Retinal pigment epithelial cell (primary cell): ENCODE results near the gene MAP4K4.

Experiments used
- DNase-seq: peaks from one replicate; pipeline ENCODE4 v3.0.0-alpha.2; 2010; ENCODE audit warnings: low read depth
- H3K4me3 ChIP-seq: 2 replicates; pipeline ENCODE4 v1.5.1; 2011; ENCODE audit warnings: mild to moderate bottlenecking, low read length, control low read depth, moderate library complexity
- CTCF ChIP-seq: conservative IDR thresholded peaks from 2 replicates; pipeline ENCODE4 v1.5.1; 2011; ENCODE audit warnings: low read depth, low read length, control low read depth, inconsistent platforms

Gene MAP4K4

DNA sequence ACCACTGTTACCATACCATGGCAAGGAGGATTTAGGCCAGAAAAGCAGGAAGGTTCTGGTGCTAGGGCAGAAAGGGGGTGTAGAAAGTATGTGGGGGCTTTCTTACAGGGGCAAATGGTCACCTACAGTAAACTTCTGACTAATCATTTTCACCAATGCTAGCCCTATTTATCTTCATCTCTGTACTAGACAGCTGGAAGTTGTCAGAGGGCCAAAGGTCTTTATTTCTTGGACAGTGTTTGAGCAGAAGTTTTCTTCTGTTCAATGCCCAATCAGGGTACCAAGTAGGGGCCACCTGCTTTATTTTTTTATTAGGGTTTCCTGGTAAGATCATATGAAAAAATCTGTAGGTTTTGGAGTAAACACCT, 37.6 kb downstream of the MAP4K4 start:
- no peak for DNase-seq
- TF ChIP-seq CTCF, result no peak
- H3K4me3 ChIP-seq, result no peak overlapping the region

DNA sequence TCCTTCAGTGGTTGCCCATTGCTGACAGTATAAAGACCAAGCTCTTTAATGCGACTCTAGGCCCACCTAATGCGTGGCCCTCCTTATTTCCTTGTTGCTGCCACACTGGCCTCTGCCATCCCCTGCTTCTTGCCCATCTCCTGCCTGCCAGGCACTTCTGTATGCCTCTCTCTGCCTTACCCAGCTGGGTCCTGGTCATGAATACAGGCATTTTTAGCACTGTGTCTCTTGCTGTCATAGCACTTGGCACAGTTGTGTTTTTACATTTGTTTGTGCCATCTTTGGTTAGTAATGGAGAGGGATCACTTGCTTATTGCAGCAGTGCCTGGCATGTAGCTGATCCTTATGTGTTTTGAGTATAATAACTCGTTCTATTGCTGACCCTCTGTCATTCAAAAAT, 38.7 kb downstream of the MAP4K4 start:
- no peak overlapping the region for H3K4me3 ChIP-seq
- no peak for TF ChIP-seq CTCF
- no peak for DNase-seq

DNA sequence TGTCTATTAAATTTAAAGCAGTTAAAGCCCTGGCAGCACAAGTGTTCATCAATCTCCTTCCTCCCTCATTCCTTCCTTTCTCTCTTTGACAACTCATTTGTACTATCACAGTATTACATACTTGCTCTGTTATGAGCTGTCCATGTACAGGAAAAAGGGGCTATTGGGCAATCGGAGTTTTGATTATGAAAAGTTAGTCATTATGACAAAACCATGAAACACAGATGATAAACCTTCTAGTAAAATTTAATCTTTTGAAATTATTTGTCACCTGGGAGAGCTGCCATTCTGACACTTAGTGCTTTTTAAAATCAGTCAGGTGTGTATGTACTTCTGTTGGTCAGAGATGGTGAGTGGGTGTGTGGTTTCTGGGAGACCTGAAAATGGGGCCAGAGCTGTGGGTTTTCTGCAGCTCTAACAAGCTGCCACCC, 39.4 kb downstream of the MAP4K4 start:
- no peak for TF ChIP-seq CTCF
- H3K4me3 ChIP-seq, result no peak overlapping the region
- no peak for DNase-seq

DNA sequence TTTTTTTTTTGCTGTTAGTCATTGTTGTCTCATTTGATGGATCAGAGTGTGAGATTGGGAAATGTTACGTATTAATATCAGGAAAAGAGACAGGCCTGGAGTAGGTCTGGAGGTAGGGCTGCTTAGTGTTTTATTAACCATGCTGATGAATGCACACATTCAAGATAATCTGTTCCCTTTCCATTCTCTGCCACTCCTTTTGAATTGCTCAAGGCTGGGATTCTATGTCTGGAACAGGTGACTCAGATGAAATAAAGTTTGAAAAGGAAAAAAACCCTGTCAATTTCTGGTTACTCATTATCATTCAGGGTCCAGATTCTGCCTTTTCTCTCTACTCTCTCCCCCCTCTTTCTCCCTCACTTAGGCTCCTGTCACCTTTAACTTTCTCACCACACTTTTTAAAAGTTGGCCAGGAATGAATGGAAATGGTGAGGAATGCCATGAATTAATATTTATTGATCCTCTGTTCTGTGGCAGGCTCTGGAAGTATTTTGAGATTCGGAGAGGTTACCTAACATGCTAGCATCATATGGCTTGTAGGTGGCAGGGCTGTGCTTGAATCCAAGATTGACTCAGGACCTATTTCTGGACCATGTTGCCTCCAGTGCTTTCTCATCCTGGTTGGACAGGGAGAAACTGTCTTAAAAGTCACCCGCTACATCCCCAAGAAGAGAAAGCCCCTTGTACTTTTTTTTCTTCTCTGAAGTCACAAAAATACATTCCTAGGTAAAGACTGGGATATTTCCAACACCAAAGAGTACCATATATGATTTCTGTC, 40.2 kb downstream of the MAP4K4 start:
- no peak for TF ChIP-seq CTCF
- DNase-seq, result no peak
- H3K4me3 ChIP-seq, result no peak overlapping the region

DNA sequence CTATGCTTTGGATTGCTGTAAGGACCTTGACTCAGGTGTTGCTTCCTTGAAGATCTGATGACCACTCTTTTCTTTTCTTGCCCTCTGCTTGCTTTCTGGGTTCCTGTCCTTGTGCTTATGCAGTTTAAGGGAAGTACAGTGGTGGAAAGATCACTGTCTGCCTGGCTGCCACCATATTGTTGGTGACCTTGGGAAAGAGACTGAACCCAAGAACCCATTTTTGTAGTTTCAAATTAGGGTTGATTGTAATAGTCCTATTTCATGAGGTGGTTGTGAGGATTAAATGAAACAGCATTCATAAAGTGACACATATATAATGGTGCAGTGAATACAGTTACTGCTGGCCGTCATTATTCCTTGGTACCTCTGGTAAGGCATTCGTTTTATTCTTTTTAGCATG, 41.1 kb downstream of the MAP4K4 start:
- no peak for DNase-seq
- no peak overlapping the region for H3K4me3 ChIP-seq
- no peak for TF ChIP-seq CTCF

- no peak for TF ChIP-seq CTCF
- no peak for DNase-seq
Observed at GRCh38 chr2:101740555-101740964, 43.1 kb downstream of the MAP4K4 start.

DNA sequence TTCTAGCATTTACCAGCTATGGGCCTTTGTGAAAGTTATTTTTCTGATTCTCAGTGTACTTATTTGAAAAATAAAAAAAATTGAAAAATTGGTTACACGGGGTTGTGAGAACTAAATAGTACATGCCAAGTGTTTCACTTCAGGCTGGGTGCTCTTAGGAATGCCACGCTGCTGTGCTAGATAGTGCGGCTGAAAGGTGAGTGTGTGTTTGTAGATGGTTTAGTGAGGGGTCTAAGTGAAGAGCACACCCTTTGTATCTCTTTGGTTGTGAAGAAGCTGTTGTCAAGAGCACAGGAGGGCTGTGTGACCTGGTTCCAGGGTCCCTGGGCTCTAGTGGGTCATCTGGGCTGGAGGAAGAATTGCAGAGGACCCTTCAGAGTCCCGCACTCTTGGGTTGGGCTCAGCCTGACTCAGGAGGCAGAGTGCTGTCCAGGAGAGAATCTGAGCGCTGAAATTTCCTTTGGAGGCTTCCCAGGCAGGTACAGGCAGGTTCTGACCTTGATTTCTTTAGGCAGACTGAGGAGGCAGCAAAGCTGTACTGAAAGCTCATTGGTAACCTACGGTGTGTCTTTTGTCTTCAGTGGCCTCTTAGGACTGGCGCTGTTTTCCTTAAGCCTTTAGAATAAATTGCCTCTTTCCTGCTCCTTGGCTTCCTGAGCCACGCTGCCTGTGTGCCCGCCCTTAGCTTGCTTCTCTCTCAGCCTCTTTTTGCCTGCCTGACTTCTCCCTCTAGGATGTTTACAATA, 44.4 kb downstream of the MAP4K4 start:
- no peak for DNase-seq
- no peak overlapping the region for H3K4me3 ChIP-seq
- no peak for TF ChIP-seq CTCF

More at GRCh38 chr2:101740555-101740964, 43.1 kb downstream of the MAP4K4 start:
- no peak overlapping the region for H3K4me3 ChIP-seq
